ENCODE measurements around the gene HEATR5B.
"Not testable (repeated sequence)": the region's sequence is repeated elsewhere in the genome, so short reads cannot be mapped to it uniquely, and the experiment has no call there.

Gene HEATR5B

GRCh38 chr2:36976065-36976464, 108.1 kb downstream of the HEATR5B start:
- DNase-seq = no peak

GRCh38 chr2:36975306-36975705, 108.9 kb downstream of the HEATR5B start:
- DNase-seq = no peak

DNA sequence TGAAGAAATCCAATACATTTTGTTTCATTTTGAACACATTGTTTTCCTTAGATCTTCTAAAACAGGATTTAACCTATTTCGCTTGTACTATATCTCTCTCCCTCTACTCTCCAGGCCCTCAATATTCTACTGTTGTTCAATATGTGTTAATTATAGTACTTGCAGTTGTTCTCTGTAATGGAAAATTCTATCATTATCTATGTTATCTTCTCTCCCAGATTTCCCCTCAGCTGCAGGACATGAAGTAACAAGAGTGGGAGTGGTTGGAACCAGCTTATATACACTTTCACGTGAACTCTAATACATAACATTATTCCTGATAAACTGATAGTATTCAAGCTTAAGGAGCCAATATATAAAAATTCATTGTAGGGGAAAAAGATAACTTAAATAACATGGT, 110.9 kb downstream of the HEATR5B start:
- DNase-seq = no peak

DNA sequence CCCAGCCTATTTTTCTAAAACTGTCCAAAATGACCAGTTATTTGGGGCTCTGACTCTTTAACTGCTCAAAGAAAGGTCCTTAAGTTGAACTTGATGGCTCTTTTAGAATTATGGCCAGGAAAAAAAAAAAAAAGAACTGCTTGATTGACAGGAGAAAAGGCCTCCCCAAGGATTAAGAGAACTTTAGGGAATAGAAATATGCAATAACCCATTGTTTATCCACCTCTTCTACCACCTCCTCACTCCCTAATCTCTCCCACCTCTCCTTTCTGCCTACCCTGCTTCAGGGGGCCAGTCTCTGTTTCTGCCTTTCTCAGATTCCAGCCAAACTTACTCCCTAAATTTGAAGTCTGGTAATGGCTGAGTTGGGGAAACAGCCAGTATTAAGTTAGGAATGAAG, 112.2 kb downstream of the HEATR5B start:
- no peak for DNase-seq

DNA sequence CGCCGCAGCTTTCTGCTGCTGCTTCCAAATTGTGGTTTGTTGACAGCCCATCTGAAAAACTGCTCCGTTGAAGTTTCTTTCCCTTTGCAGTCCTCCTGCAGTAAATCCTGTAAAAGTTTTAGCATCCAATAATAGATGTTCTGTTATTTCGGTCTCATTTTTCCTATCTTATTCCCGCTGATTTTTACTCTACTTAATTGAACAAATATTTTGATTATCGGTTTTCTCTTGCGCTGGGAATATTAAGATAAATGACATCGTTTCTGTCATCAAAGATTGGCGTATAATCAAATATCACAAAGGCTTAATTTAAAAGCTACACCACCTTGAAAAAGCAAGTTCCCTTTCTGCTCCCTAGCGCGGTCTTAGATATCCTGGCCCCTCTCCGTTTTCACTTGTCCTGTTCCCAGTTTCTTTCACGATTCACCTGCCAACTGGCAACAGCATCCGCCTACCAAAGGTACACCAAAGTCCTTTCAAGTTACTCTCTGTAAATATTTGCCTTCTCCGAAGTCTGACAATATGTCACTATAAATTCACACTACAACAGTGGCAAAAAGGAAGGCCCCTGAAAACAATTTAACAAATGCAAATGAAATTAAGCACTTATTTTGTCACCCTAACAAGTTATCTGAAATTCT, 116.8 kb downstream of the HEATR5B start:
- DNase-seq = no peak

DNA sequence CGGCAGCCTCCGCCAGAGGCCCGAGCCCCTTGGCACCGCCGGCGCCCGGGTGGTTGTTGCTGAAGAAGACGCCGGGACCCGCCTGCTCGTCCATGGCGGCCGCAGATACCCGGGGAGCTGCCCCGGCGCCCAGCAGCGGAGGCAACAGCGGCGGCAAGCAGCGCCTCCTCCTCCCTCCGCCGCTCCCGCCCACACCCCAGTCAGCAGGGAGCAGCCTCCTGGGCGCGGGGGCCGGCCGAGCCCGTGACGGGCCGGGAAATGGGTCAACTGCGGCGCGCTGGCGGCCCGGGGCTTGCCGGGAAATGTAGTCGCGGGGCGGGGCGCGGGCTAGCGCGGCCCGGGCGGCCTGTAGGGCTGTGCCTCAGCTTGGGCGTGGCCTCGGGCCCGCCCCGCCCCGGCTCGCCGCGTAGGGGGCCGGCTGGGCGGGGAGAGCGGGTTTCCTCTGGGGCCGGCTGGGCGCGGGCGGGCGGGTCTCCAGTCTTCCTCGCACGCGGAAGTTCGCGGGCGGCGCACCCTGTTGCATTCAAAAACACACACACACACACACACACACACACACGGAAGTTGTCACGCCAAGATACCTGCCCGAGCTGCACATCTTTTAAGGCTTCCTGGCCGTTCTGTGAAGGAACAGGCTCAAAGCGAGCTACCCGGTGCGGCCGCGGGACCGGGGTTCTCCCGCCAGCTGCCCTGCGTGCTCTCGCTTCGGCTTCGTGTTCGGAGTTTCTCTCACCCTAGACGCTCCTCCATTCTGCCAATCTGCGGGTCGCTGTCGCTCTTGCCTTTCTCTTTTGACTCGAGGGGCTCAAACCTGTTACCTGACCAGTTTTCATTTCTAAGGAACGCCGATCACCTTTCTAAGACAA, 117.6 kb downstream of the HEATR5B start, which contains the start of gene STRN:
STRN (minus strand) TSS at position 167 of the 866 bp plus-strand sequence; CDS start at position 94, 73 bp downstream.
- peak; percentile 78 to 97 for DNase-seq

GRCh38 chr2:36965751-36966369, 118.3 kb downstream of the HEATR5B start:
- peak in 1 of 2 experiments; percentile 81 for DNase-seq

- DNase-seq = no peak
These were observed 119.0 kb downstream of the HEATR5B start for GRCh38 chr2:36965206-36965605.

GRCh38 chr2:36964496-36965058, 119.6 kb downstream of the HEATR5B start:
- DNase-seq = no peak

- DNase-seq = no peak
These were observed 120.4 kb downstream of the HEATR5B start for GRCh38 chr2:36963734-36964133.

DNA sequence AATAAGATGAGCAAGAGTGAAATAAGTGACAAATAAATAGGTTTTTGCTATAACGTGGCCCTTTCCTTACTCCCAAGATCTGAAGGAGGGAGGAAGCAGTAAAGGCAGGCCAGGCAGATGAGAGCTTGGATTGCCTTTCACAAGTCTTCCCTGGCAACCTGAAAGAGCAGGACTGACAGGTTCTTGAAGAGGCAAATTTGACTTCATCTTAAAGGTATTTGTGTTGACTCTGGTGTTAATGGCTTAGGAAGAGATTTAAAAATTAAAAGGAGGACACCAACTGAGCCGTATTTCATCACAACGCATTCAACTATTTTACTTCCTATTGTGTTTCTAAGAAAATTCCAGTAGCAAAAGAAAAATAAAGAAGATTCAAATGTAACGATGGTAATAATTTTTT, 121.1 kb downstream of the HEATR5B start:
- DNase-seq = no peak

GRCh38 chr2:36960773-36961172, 123.4 kb downstream of the HEATR5B start:
- DNase-seq = no peak

DNA sequence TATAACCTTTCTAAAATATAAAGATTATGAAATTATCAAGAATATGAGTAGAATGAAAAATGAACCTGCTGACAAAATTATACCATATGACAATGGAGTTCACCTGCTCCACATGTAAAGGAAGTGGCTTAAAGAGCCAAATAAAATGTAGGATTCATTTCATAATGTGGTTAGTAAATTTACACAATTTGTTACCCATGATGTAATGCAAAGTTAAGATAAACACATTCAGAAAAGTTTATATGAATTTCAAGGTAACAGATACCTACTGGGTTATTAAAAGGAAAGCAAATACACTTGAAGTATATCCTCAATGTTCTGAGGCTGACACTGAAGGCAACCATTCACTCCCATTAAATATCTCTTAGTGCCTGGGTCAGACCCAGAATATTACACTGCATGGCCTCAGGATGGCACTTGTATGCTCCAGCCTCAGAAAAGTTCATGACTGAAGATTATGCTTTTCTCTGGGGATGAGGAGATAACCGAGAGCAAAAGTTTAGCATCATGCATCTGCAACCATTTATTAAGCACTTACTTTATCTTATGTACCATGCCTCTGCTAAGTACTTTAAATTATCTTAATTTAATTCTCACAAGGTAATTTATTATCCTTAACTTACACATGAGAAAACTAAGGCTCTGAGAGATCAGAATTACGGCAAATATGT, 124.0 kb downstream of the HEATR5B start:
- no peak for DNase-seq

DNA sequence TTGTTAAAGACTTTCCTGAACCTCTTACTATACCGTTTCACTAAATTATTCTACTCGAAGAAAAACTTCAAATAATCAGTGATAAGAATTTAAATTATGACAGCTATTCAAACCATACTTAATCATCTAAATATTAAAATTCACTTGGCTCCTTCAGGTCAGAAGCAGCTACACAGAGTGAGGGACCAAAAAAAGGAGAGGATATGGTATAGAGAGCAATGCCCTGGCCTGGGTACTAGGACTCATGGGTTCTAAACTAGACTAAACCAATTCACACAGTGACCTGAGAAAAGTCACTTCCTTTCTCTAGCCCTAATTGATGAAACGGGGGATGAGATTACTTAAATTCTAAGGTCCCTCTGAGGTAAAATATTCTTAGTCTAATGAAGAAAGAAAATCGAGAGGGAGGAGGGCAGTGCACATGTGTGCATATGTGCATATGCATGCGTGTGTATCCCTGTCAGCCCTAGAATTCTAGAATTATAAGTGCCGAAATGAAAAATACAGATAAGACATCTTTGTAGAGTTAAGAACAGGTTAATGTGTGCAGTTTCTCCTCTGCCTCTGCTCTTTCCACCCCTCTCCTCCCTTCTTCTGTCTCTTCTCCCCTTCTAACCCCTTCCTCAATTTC, 129.1 kb downstream of the HEATR5B start:
- DNase-seq = no peak

- DNase-seq = no peak
These were observed 131.4 kb downstream of the HEATR5B start for GRCh38 chr2:36952748-36953197.

GRCh38 chr2:36951574-36951973, 132.6 kb downstream of the HEATR5B start:
- no peak for DNase-seq

DNA sequence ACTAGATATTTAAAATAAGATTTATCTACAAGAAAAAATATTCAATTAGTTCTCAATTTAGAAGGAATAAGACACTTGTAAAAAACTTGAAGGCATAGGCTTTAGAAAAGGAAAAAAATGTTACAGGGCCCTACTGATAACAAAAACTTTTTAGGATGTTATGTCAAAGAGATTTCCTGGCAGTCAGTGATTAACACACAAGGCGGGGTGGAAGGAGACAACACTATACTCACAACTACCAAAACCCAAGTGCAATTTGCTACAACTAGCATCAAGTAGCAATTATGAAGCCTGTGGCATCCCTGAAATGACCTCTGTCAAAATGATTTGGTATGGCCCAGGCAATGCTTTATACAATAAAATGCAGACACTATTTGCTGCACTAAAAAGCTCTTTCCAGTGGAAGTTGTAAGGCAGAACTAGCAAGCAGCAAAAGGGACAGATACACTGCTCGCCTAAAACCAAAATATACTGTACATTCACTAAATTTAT, 133.1 kb downstream of the HEATR5B start:
- DNase-seq = no peak

GRCh38 chr2:36949845-36950244, 134.3 kb downstream of the HEATR5B start:
- DNase-seq = no peak

DNA sequence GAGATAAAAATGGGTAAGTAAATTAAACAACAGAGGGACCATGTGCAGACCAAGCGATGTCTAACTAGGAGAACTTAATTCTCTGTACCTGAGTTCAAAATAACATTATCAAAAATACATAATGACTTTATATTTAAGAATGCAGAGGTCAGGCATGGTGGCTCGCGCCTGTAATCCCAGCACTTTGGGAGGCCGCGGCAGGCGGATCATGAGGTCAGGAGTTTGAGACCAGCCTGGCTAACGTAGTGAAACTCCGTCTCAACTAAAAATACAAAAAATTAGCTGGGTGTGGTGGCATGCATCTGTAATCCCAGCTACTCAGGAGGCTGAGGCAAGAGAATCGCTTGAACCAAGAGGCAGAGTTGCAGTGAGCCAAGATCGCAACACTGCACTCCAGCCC, 138.9 kb downstream of the HEATR5B start:
- DNase-seq = not testable (repeated sequence)

GRCh38 chr2:36941867-36942266, 142.3 kb downstream of the HEATR5B start:
- DNase-seq = no peak

DNA sequence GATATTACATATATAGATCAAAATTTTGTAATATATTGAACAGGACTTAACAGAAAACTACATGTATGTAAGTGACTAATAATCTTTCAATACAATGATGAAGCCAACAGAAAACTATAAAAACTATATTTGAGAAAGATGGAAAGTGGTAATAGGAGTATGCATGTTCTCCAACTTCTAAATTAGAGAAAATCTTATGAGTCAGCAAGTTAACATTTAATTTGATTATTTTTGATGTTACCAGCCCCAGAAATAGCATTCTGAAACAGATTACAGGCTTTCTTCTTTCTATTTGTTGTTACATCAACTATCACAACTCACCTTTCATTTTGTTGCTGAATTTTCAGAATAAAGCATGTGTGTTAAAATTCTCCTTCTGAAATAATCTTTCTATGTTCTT, 147.6 kb downstream of the HEATR5B start:
- DNase-seq = not testable (repeated sequence)

- not testable (repeated sequence) for DNase-seq
These were observed 152.5 kb downstream of the HEATR5B start for GRCh38 chr2:36931688-36932087.

Data from NCI-H526 (cell line).